ENCODE data around the gene SCAI. TPM values are rescaled to one million over a fixed set of nuclear protein-coding genes. Genes with fewer than 3 reads are reported as not detected.
A peak's percentile ranks its signal among the peaks of the same experiment; 100 is the strongest.

The SCAI gene
- total and polyA plus RNA-seq, 9 of the 15 experiments (the other 6 are each of a cell fraction or from before 2014, with no cell fraction given): 0.70 to 12.4 (median 4.2) TPM

DNA sequence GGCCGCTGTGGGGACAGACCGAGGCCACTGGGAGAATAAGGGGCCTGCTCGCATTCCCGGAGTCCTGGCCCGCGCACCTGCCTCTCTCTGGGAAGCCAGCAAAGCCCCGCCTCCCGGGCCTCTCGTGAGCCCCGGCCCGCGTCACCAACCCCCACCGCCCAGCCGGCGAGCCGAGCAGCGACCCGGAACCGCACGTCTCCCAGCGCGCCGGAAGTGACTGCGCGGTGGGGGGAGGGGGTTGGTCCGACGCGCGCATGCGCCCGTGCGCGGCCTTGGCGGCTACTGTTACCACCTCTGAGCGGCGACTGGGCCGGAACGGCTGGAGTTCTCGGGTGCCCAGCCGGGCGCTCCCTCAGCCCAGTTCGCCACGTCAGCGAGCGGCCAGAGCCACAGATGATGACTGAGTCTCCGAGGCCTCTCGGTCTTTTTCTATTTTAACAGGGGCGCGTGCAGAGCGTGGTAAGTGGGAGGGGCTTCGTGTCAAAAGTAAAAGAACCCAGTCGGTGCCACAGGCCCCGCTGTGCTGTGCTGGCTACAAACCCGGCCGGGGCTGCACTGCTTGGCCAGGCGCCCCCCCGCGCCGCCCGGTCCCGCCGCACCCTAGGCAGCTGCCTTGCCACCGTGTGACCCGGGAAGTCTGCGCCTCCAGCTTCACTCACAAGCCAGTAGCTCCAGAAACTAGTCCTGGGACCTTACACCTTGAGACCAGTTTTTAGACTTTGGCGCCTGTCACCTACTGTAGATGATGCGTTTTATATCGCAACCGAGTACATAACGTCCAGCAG, 202.2 kb downstream of the SCAI start, which contains the start of gene GOLGA1 (continued):
- TF ChIP-seq, protein P1, sequence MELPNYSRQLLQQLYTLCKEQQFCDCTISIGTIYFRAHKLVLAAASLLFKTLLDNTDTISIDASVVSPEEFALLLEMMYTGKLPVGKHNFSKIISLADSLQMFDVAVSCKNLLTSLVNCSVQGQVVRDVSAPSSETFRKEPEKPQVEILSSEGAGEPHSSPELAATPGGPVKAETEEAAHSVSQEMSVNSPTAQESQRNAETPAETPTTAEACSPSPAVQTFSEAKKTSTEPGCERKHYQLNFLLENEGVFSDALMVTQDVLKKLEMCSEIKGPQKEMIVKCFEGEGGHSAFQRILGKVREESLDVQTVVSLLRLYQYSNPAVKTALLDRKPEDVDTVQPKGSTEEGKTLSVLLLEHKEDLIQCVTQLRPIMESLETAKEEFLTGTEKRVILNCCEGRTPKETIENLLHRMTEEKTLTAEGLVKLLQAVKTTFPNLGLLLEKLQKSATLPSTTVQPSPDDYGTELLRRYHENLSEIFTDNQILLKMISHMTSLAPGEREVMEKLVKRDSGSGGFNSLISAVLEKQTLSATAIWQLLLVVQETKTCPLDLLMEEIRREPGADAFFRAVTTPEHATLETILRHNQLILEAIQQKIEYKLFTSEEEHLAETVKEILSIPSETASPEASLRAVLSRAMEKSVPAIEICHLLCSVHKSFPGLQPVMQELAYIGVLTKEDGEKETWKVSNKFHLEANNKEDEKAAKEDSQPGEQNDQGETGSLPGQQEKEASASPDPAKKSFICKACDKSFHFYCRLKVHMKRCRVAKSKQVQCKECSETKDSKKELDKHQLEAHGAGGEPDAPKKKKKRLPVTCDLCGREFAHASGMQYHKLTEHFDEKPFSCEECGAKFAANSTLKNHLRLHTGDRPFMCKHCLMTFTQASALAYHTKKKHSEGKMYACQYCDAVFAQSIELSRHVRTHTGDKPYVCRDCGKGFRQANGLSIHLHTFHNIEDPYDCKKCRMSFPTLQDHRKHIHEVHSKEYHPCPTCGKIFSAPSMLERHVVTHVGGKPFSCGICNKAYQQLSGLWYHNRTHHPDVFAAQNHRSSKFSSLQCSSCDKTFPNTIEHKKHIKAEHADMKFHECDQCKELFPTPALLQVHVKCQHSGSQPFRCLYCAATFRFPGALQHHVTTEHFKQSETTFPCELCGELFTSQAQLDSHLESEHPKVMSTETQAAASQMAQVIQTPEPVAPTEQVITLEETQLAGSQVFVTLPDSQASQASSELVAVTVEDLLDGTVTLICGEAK (IDR thresholded peaks at IDR 0.05): peak; percentile 97
- TF ChIP-seq, protein P1 (CRISPR knock-in tag; IDR thresholded peaks at IDR 0.05): no peak
- TF ChIP-seq ZNF766 (CRISPR knock-in tag; conservative IDR thresholded peaks at IDR 0.05) (no peak), ZC3H4 (CRISPR knock-in tag; IDR thresholded peaks at IDR 0.05; ENCODE audit: borderline replicate concordance) (no peak), TSC22D4 (tag; IDR thresholded peaks at IDR 0.05) (no peak), ZNF280B (CRISPR knock-in tag; IDR thresholded peaks at IDR 0.05) (no peak), CHD1 (IDR thresholded peaks at IDR 0.05; ENCODE audit: low read length) (peak; percentile 83), ZBTB5 (IDR thresholded peaks at IDR 0.05) (no peak), ASH1L (IDR thresholded peaks at IDR 0.05; ENCODE audit: borderline replicate concordance, low read depth, partially characterized antibody) (no peak)

Data from K562 (cell line).